Measurements from ENCODE around the gene DOCK3. TPM values are rescaled to one million over a fixed set of nuclear protein-coding genes. Genes with fewer than 3 reads are reported as not detected.
"Not testable (repeated sequence)": the region's sequence is repeated elsewhere in the genome, so short reads cannot be mapped to it uniquely, and the experiment has no call there.

The DOCK3 gene
- total RNA-seq, 2 experiments from 2014 or later, result 0.93 to 1.1 TPM

- Histone ChIP-seq H3K9me3 (ENCODE audit: control insufficient read depth in 1 of 2, insufficient read depth in 1 of 2, low read length in 2 of 2) (no peaks in the 10 kb centered on the region), H3K4me3 (ENCODE audit: low read length) (no peak overlapping the region), H3K4me1 (ENCODE audit: insufficient read depth, low read length) (no peaks in the 10 kb centered on the region), H3K27ac (ENCODE audit: low read depth in 1 of 2, low read length in 2 of 2) (no peak overlapping the region), H3K36me3 (ENCODE audit: insufficient read depth, low read length) (no peaks in the 10 kb centered on the region), H3K27me3 (ENCODE audit: control insufficient read depth in 1 of 2, insufficient read depth in 2 of 2, low read length in 2 of 2) (no peaks in the 10 kb centered on the region)
- H3K9me3 Mint-ChIP-seq, result no peaks in the 10 kb centered on the region
- no peak overlapping the region for H3K4me3 Mint-ChIP-seq
- TF ChIP-seq, protein P1, sequence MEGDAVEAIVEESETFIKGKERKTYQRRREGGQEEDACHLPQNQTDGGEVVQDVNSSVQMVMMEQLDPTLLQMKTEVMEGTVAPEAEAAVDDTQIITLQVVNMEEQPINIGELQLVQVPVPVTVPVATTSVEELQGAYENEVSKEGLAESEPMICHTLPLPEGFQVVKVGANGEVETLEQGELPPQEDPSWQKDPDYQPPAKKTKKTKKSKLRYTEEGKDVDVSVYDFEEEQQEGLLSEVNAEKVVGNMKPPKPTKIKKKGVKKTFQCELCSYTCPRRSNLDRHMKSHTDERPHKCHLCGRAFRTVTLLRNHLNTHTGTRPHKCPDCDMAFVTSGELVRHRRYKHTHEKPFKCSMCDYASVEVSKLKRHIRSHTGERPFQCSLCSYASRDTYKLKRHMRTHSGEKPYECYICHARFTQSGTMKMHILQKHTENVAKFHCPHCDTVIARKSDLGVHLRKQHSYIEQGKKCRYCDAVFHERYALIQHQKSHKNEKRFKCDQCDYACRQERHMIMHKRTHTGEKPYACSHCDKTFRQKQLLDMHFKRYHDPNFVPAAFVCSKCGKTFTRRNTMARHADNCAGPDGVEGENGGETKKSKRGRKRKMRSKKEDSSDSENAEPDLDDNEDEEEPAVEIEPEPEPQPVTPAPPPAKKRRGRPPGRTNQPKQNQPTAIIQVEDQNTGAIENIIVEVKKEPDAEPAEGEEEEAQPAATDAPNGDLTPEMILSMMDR (IDR thresholded peaks at IDR 0.05), result no peak
- ChIA-PET POLR2A (no interaction called here), CTCF (no interaction called here)
- DNase-seq (no peak), ATAC-seq (ENCODE audit: poor library complexity) (no peak)
- no peaks in the 10 kb centered on the region for H3K4me1 Mint-ChIP-seq (ENCODE audit: low read depth)
- H3K36me3 Mint-ChIP-seq (ENCODE audit: low read depth), result no peaks in the 10 kb centered on the region
- intact Hi-C loops (cut with DNase I, micrococcal nuclease), result no loop called here
- peaks cover 36% of the 10 kb centered on the region for H3K27me3 Mint-ChIP-seq
- H3K27ac Mint-ChIP-seq, result no peak overlapping the region
Measured at GRCh38 chr3:50687916-50688315, 13.2 kb downstream of the DOCK3 start.

GRCh38 chr3:50688602-50689001 is 13.9 kb downstream of the DOCK3 start:
- ATAC-seq (ENCODE audit: poor library complexity); H3K27ac ChIP-seq (ENCODE audit: low read depth in 1 of 2, low read length in 2 of 2); CTCF ChIA-PET; H3K9me3 Mint-ChIP-seq; DNase-seq; H3K36me3 ChIP-seq (ENCODE audit: insufficient read depth, low read length); POLR2A ChIA-PET; H3K27ac Mint-ChIP-seq; H3K4me3 ChIP-seq (ENCODE audit: low read length); H3K4me1 Mint-ChIP-seq (ENCODE audit: low read depth); intact Hi-C loops (cut with DNase I, micrococcal nuclease); H3K4me3 Mint-ChIP-seq; H3K36me3 Mint-ChIP-seq (ENCODE audit: low read depth); H3K4me1 ChIP-seq (ENCODE audit: insufficient read depth, low read length); H3K9me3 ChIP-seq (ENCODE audit: control insufficient read depth in 1 of 2, insufficient read depth in 1 of 2, low read length in 2 of 2); H3K27me3 ChIP-seq (ENCODE audit: control insufficient read depth in 1 of 2, insufficient read depth in 2 of 2, low read length in 2 of 2): not testable (repeated sequence)
- H3K27me3 Mint-ChIP-seq, result peaks cover 33% of the 10 kb centered on the region

GRCh38 chr3:50689558-50689957 is 14.8 kb downstream of the DOCK3 start:
- DNase-seq, result no peak
- Histone ChIP-seq H3K36me3 (ENCODE audit: insufficient read depth, low read length) (no peaks in the 10 kb centered on the region), H3K27ac (ENCODE audit: low read depth in 1 of 2, low read length in 2 of 2) (no peak overlapping the region), H3K4me1 (ENCODE audit: insufficient read depth, low read length) (no peaks in the 10 kb centered on the region), H3K4me3 (ENCODE audit: low read length) (no peak overlapping the region), H3K9me3 (ENCODE audit: control insufficient read depth in 1 of 2, insufficient read depth in 1 of 2, low read length in 2 of 2) (no peaks in the 10 kb centered on the region), H3K27me3 (ENCODE audit: control insufficient read depth in 1 of 2, insufficient read depth in 2 of 2, low read length in 2 of 2) (no peaks in the 10 kb centered on the region)
- H3K4me1 Mint-ChIP-seq (ENCODE audit: low read depth), result no peaks in the 10 kb centered on the region
- TF ChIP-seq, protein P1 (IDR thresholded peaks at IDR 0.05), result no peak
- no peaks in the 10 kb centered on the region for H3K9me3 Mint-ChIP-seq
- no peak overlapping the region for H3K4me3 Mint-ChIP-seq
- H3K27me3 Mint-ChIP-seq, result peaks cover 23% of the 10 kb centered on the region
- no peak overlapping the region for H3K27ac Mint-ChIP-seq
- ATAC-seq (ENCODE audit: poor library complexity), result no peak
- H3K36me3 Mint-ChIP-seq (ENCODE audit: low read depth), result no peaks in the 10 kb centered on the region
- ChIA-PET CTCF (no interaction called here), POLR2A (no interaction called here)
- intact Hi-C loops (cut with DNase I, micrococcal nuclease), result no loop called here

- no peak for ATAC-seq (ENCODE audit: poor library complexity)
Measured at GRCh38 chr3:50695031-50695430, 20.3 kb downstream of the DOCK3 start.

More at GRCh38 chr3:50695031-50695430, 20.3 kb downstream of the DOCK3 start:
- POLR2A ChIA-PET, result no interaction called here
- Mint-ChIP-seq H3K36me3 (ENCODE audit: low read depth) (no peaks in the 10 kb centered on the region), H3K9me3 (peaks cover 8% of the 10 kb centered on the region), H3K4me3 (no peak overlapping the region), H3K27ac (no peak overlapping the region), H3K4me1 (ENCODE audit: low read depth) (no peaks in the 10 kb centered on the region), H3K27me3 (peaks cover 11% of the 10 kb centered on the region)
- no peak overlapping the region for H3K27ac ChIP-seq (ENCODE audit: low read depth in 1 of 2, low read length in 2 of 2)
- no peaks in the 10 kb centered on the region for H3K27me3 ChIP-seq (ENCODE audit: control insufficient read depth in 1 of 2, insufficient read depth in 2 of 2, low read length in 2 of 2)
- no peaks in the 10 kb centered on the region for H3K36me3 ChIP-seq (ENCODE audit: insufficient read depth, low read length)
- TF ChIP-seq, protein P1 (IDR thresholded peaks at IDR 0.05), result no peak
- intact Hi-C loops (cut with DNase I, micrococcal nuclease), result no loop called here
- no peaks in the 10 kb centered on the region for H3K4me1 ChIP-seq (ENCODE audit: insufficient read depth, low read length)
- H3K4me3 ChIP-seq (ENCODE audit: low read length), result no peak overlapping the region
- H3K9me3 ChIP-seq (ENCODE audit: control insufficient read depth in 1 of 2, insufficient read depth in 1 of 2, low read length in 2 of 2), result peaks cover 4 to 6% of the 10 kb centered on the region in 2 experiments
- CTCF ChIA-PET, result no interaction called here
- no peak for DNase-seq
